OCI-M1 (cell line): Measurements from ENCODE around the gene PTPRD.

Experiments used
- DNase-seq: peaks from one replicate; lab custom pipeline; 2025; lab: John Stamatoyannopoulos, UW

The PTPRD gene

GRCh38 chr9:8826281-8826680, 1786.5 kb downstream of the PTPRD start:
- DNase-seq, result no peak

DNA sequence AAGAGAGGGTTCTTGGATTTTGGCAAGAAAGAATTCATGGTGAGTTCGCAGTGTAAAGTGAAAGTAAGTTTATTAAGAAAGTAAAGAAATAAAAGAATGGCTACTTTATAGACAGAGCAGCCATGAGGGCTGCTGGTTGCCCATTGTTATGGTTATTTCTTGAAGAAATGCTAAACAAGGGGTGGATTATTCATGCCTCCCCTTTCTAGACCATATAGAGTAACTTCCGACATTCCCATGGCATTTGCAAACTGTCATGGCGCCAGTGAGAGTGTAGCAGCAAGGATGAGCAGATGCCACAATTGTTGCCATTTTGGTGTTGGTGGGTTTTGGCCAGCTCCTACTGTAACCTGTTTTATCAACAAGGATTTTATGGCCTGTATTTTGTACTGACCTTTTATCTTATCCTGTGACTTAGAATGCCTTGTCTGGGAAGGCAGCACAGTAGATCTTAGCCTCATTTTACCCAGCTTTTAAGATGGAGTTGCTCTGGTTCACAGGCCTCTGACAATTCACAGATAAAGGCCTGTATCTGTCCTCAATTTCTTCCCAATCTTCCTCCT, 1787.1 kb downstream of the PTPRD start:
- peak; percentile 97 for DNase-seq

GRCh38 chr9:8823131-8823895, 1789.5 kb downstream of the PTPRD start:
- DNase-seq, result no peak

GRCh38 chr9:8822667-8823025, 1790.2 kb downstream of the PTPRD start:
- DNase-seq, result no peak

- DNase-seq, result peak; percentile 99
Observed at GRCh38 chr9:8821910-8822666, 1790.7 kb downstream of the PTPRD start.

DNA sequence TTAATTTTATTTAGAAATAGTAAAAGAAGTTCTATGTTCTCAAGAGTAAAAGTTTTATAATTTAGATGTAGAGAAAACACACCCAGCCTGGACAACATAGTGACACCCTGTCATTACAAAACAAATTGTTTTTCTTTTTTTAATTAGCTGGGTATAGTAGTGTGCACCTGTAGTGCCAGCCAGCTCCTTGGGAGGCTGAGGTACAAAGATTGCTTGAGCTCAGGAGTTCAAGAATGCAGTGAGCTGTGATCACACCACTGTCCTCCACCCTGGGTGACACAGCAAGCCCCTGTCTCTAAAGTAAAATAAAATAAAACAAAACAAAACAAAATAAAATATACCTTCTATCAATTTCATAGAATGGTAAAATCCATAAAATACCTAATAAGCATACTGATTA, 1795.5 kb downstream of the PTPRD start:
- no peak for DNase-seq

DNA sequence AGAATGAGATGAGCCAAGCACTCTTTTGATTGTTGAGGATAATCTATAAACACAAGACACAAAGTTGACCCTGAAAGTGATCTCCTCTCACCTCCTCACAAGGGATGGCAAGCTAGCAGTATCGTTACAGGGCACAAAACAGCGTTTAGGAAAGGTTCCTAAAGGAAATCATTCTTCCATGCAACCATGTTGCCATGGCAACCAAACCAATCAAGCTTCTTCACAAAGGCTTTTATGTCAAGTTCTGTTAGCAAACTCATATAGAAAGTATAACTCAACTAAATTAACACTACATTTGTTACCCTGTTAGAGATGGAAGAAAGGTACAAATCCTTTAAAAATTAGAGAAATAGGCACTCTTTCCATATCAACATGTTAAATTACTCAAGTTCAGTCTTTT, 1796.4 kb downstream of the PTPRD start:
- DNase-seq, result peak; percentile 91

GRCh38 chr9:8815931-8816330, 1796.9 kb downstream of the PTPRD start:
- DNase-seq, result no peak

DNA sequence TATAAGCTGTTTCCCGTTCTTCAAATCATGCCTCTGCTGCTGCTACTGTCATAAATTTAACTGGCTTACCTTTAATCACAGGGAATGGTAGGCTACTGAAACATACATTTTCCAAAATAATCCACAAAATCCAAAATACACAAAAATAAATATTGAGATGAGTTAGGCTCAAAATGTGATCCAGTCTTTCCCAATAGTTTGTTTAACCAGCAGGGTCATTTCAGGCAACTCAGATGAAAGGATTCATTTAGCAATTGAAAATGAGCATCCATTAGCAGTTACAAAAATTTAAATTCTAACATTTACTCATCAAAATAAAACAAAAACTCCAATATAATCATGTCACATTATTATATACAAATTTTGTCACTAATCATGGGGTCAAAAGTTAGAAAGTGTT, 1797.6 kb downstream of the PTPRD start:
- no peak for DNase-seq

- DNase-seq, result no peak
Observed at GRCh38 chr9:8812888-8813287, 1799.9 kb downstream of the PTPRD start.

DNA sequence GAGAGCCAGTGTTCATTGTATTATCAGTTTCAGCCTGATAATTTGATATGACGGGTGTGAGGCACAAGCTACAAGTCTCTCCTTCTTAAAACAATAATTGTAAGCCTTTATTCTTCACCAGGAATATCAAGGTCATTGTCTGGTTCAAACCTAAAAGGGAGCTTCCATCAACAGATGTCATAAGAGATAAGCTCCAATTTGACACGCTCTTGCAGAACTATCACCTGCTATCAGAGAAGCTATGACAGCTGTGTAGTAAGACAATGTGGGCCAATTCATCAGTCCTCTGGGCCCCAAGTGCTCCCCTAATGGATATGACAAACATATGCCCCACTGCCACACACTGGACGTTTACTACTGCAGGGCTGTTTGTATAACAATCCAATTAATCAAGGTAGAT, 1803.1 kb downstream of the PTPRD start:
- DNase-seq, result no peak

DNA sequence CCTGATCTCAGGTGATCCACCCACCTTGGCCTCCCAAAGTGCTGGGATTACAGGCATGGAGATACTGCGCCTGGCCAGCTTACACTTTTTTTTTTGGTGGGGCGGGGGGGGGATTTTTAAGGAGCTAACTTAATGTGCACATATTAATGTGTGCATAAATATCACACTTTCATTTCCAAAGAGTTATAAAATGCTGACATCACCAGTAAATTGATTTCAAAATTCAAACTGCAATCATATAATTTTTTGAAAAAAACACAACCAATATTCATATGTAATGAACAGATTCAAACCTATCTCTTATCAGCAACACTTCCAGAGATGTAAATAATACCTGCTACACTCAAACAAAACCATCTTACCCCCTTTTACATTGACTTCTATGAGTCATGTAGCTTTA, 1806.7 kb downstream of the PTPRD start:
- DNase-seq, result no peak

DNA sequence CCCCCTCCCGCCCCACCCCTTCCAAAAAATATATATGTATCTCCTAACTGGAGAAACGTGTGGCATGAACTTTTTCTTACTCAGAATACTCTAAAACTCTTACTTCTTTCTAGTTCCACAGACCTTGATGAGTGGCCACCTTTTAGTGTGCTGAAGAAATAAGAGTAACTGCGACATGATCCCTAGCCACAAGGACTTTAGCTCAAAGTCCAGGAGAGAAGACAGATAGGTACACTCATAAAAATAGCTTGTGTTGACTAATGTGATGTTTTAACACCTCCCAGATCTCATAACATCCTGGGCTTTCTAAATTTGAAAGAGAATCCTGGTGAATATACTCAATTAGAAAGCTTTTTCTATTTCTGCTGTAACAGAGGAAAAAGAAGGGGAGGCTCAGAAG, 1808.2 kb downstream of the PTPRD start:
- DNase-seq, result no peak

DNA sequence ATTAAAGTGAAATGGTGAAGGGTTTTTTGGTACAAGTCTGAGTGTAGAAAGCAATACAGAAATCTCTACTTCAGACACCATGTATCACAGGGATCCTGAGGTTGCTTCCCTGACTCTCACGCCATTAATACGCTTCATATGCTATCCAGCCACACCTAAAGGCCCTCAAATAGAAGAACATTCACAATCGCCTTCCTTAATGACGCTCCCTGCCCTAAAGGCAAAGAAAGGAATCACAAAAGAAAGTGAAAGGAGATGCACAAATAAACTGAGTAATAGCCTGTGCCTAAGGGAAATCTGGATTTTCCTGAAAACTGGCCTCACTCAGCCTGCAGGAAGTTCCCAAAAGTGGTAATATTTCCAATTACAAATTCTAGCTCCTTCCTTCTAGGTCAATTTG, 1810.6 kb downstream of the PTPRD start:
- DNase-seq, result no peak

GRCh38 chr9:8800196-8800595, 1812.6 kb downstream of the PTPRD start:
- peak; percentile 93 for DNase-seq

DNA sequence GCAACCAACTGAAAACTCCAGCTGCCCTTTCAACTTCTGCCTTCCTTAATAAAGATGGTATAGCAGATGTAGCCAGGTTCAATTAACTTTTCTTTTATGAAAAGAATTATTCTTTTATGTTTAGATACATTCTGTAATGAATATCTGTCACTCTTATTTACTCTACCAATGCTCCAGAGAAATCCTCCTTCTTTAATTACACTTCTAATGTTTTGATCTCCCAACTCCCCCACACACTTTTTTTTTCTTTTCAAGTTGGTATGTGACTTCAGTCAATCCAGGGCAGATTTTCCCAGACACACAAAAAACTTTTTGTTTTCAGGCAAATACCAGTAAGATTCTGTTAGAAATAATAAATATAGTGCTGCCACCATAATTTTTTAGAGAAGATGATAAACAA, 1813.2 kb downstream of the PTPRD start:
- no peak for DNase-seq

DNA sequence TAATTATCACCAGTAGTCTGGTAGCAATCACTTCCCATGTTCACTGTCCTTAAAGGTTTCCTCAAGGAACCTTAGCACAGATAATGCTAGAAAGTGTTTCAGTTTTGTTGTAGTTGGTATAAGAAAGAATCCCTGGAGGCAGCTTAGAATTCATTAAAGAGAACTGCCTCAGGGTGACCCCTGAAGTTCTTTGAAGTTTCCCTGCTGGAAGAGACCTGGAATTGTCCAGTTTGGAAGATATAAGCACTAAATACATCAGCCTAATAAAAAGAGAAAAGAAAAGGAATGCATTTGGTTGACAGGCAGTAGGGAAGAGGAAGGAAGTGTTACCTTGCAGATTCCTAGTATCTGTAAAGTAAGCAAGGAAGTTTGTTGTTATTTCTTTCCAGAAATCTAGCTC, 1813.6 kb downstream of the PTPRD start:
- no peak for DNase-seq

- DNase-seq, result peak; percentile 97
Observed at GRCh38 chr9:8784838-8785237, 1828.0 kb downstream of the PTPRD start.

DNA sequence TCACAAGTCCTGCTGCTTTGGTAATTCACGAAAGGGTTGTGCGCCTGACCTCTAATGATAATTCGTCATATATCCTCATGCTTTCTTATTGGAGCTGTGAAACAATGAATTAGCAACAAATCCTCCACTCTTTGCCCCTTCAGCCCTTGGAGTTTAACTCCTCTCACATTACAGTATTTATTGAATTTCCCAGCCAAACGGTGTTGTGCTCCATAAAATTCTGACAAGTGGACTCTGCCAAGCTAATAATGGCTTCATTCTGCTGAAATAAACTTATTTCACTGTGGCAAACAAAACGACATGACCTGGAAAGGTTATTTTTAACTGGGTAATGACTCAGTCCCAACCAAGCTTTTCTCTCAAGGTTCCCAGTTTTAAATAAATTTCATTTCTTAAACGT, 1828.9 kb downstream of the PTPRD start:
- DNase-seq, result no peak

GRCh38 chr9:8782237-8782636, 1830.6 kb downstream of the PTPRD start:
- no peak for DNase-seq

DNA sequence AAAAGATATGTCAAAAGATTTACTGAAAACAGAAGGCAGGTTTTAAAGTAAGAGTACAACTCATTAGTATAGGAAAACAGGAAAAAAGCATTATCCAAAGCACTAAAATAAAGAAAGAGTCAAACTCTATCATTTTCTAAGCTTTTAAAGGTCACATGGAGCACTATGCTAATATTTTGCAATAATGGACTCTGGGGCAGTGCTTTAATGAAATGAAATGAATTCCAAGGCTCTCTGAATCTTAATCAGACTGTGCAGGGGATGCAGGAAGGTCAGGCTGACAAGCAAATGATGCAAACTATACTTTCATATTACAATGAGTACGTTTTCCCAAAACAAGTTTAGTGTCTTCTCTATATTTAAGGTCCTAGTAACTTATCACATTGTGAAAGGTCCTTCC, 1831.3 kb downstream of the PTPRD start:
- no peak for DNase-seq

DNA sequence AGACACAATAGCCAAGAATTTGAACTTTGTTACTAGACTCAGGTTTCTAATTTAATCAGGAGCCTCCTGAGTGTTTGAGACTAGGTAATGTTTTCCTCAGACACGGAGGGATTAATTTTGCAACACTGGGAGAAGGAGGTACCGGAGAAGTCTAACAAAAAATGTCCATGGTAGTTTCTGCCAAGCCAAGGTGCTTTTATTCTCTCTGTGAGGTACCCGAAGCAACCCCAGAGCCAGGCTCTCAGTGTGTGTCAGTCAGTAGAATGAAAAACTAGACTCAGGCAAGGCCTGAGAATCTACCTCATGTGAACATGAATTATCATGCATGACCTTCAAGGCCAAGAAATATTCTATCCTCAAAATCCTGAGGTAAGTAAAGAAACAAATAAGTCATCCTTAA, 1832.4 kb downstream of the PTPRD start:
- DNase-seq, result no peak

DNA sequence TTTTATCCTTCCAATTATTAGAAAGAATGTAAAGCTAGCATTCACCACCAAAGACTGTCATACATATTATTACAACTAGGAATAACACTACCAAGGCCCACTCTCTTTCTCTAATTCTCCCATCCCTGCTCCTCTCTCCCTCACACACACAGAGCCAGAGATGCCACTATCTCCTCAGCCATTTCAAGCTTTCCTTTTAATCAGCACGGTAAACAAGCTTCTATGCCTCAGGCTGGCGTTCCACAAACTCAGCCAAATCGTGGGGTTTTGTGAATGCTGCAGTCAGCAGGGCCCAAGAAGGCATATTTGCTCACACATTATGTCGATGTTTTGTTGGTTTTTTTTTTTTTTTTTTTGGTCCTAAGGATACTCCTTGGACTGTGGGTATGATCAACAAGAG, 1833.3 kb downstream of the PTPRD start:
- no peak for DNase-seq
